K562 (cell line): Measurements from ENCODE around the gene FAM24A. TPM values are rescaled to one million over a fixed set of nuclear protein-coding genes. Genes with fewer than 3 reads are reported as not detected.
"Not testable (repeated sequence)": the region's sequence is repeated elsewhere in the genome, so short reads cannot be mapped to it uniquely, and the experiment has no call there.

Source experiments
- ATAC-seq: fragments of 200-7000 bp; cut with Tn5 transposase; 3 replicates; pipeline ENCODE4 v1.9.1; 2020; ENCODE audit warnings: moderate library complexity
- BruUV-seq: library from RNA; stranded (reverse); fragments of 400-500 nt; replicated peaks from 2 replicates; lab custom pipeline; 2021; lab: Mats Ljungman, UMichigan
- CTCF ChIA-PET: fragments of 300-600 bp; formaldehyde crosslinking; extraction: SDS; loops from one replicate; lab custom pipeline; 2021; ENCODE audit warnings: low intra/inter-chr PET ratio; lab: Yijun Ruan, JAX
- POLR2A ChIA-PET: fragments of 300-600, 350-650 bp; sonication (Branson Sonifier 250); formaldehyde crosslinking; extraction: SDS; loops from one replicate; lab custom pipeline; 2021; ENCODE audit warnings: antibody characterized with exemption, inconsistent platforms; lab: Yijun Ruan, JAX
- DNase-seq, 4 experiments: peaks; one replicate each; pipeline versions ENCODE4 v3.0.0 to v3.0.0-alpha.2; 2011 to 2018; ENCODE audit warnings: low spot score in 3 of 4, mixed read lengths in 3 of 4; ENCODE audit errors: extremely low read depth in 1 of 4
- FAIRE-seq: peaks from 2 replicates; lab custom pipeline; 2011; peaks lifted over from hg19 to GRCh38; lab: Jason Lieb, UNC
- H2AFZ ChIP-seq: 2 replicates; pipeline ENCODE4 v1.6.0; 2011; ENCODE audit warnings: low read depth, low read length, control low read depth, inconsistent platforms
- H3K27ac ChIP-seq: fragments of 200-600 bp; 3 replicates; pipeline ENCODE4 v1.8.0; 2011; ENCODE audit warnings: low read depth, mild to moderate bottlenecking, control low read depth, inconsistent platforms, low read length, moderate library complexity, mixed read lengths; ENCODE audit errors: extremely low read depth
- H3K27me3 ChIP-seq, 2 experiments: fragments of 300-600 bp in 1 of 2; 2 replicates in 1 of 2; 3 replicates in 1 of 2; pipeline versions ENCODE4 v1.6.0 to v1.8.0; 2011; ENCODE audit warnings: inconsistent platforms in 2 of 2, low read length in 2 of 2, mild to moderate bottlenecking in 1 of 2, mixed read lengths in 1 of 2, moderate library complexity in 1 of 2; ENCODE audit not compliant: control insufficient read depth in 2 of 2, insufficient read depth in 2 of 2
- H3K36me3 ChIP-seq: fragments of 300-600 bp; 3 replicates; pipeline ENCODE4 v1.8.0; 2011; ENCODE audit warnings: mild to moderate bottlenecking, low read length, inconsistent platforms; ENCODE audit not compliant: control insufficient read depth, insufficient read depth
- H3K4me1 ChIP-seq, 2 experiments: fragments of 200-600 bp in 1 of 2; replicated peaks in 1 of 2; 2 replicates in 1 of 2; 3 replicates in 1 of 2; pipeline versions ENCODE4 v1.5.1 to v1.8.0; 2011; ENCODE audit warnings: inconsistent platforms in 2 of 2, low read length in 2 of 2, mild to moderate bottlenecking in 1 of 2, mixed read lengths in 1 of 2, moderate library complexity in 1 of 2; ENCODE audit not compliant: control insufficient read depth in 2 of 2, insufficient read depth in 2 of 2
- H3K4me2 ChIP-seq: 2 replicates; pipeline ENCODE4 v1.6.1; 2011; ENCODE audit warnings: low read length, control low read depth, inconsistent platforms, mixed read lengths; ENCODE audit not compliant: insufficient read depth
- H3K4me3 ChIP-seq: fragments of 200-600 bp; sonication (generic), shearing (Covaris generic); 2 replicates; pipeline ENCODE4 v1.5.1; 2016; ENCODE audit warnings: control low read depth, inconsistent platforms
- H3K79me2 ChIP-seq: fragments of 200-600 bp; 3 replicates; pipeline ENCODE4 v1.8.0; 2011; ENCODE audit warnings: low read length, inconsistent platforms; ENCODE audit not compliant: control insufficient read depth, insufficient read depth
- H3K9ac ChIP-seq, 2 experiments: 2 replicates each; pipeline versions ENCODE4 v1.6.0 to v1.6.1; 2011; ENCODE audit warnings: low read depth in 2 of 2, low read length in 2 of 2, control low read depth in 1 of 2, inconsistent platforms in 1 of 2, mild to moderate bottlenecking in 1 of 2, mixed read lengths in 1 of 2; ENCODE audit not compliant: insufficient read depth in 1 of 2
- H3K9me1 ChIP-seq: one replicate; pipeline ENCODE4 v1.6.0; 2011; ENCODE audit warnings: inconsistent platforms, mild to moderate bottlenecking, low read length, moderate library complexity; ENCODE audit not compliant: control insufficient read depth, insufficient read depth
- H3K9me3 ChIP-seq: replicated peaks from 2 replicates; pipeline ENCODE4 v1.5.1; 2011; ENCODE audit warnings: low read depth, low read length, inconsistent platforms; ENCODE audit not compliant: control insufficient read depth, insufficient read depth
- H4K20me1 ChIP-seq: replicated peaks from 2 replicates; pipeline ENCODE4 v1.6.1; 2011; ENCODE audit warnings: low read length, inconsistent platforms, mixed read lengths; ENCODE audit not compliant: control insufficient read depth, insufficient read depth
- ZBTB40 ChIP-seq, 2 experiments: fragments of 450-650 bp in 1 of 2; sonication (generic) in 1 of 2; formaldehyde crosslinking in 1 of 2; IDR thresholded peaks; 2 replicates each; pipeline versions ENCODE4 v1.7.1 to v1.9.0; 2016 to 2022; ENCODE audit warnings: inconsistent platforms in 1 of 2, mild to moderate bottlenecking in 1 of 2, missing genetic modification reagents in 1 of 2
- WGBS: fragments of 100-300 bp; shearing (Covaris generic); methylation state at CpG from one replicate; pipeline ENCODE4 v1.1.6; 2016; ENCODE audit warnings: low coverage, mixed read lengths; ENCODE audit not compliant: insufficient coverage; ENCODE audit errors: missing lambda C conversion rate; 5-methylcytosine and 5-hydroxymethylcytosine counted together
- in situ Hi-C: fragments of 300-500 bp; cut with MboI; formaldehyde crosslinking; loops from 4 replicates; pipeline ENCODE4 v1.15.0; 2018; ENCODE audit warnings: inconsistent platforms, mixed read lengths
- intact Hi-C: fragments of 100-400 bp; cut with micrococcal nuclease; formaldehyde crosslinking; loops from 2 replicates; pipeline ENCODE4 v1.14.2; 2022
- polyA plus RNA-seq, 8 experiments: library from polyadenylated mRNA; depleted of rRNA in 4 of 8; stranded (reverse) in 5 of 8; unstranded in 3 of 8; fragments of >200 nt; fragmentation: Nextera tagmentation in 2 of 8; fragmentation: Illumina TruSeq in 1 of 8; extraction: Ambion mirVana in 2 of 8; extraction: Trizol in 1 of 8; gene quantifications; 2 replicates each; pipeline versions ENCODE4 v1.2.1 to v1.2.3, GENCODE V29; 2011 to 2014; ENCODE audit warnings: inconsistent platforms in 1 of 8, missing spikeins in 1 of 8
- total RNA-seq, 7 experiments: library from RNA; depleted of rRNA in 6 of 7; stranded (reverse); fragments of >200 nt in 6 of 7; fragmentation: Illumina TruSeq in 2 of 7; extraction: Trizol in 2 of 7; gene quantifications; 2 replicates each; pipeline versions ENCODE4 v1.2.1 to v1.2.3, GENCODE V29; 2011 to 2021; ENCODE audit warnings: low replicate concordance in 1 of 7

The FAM24A gene
- total and polyA plus RNA-seq, 9 of the 15 experiments (the other 6 are each of a cell fraction or from before 2014, with no cell fraction given), result not detected

GRCh38 chr10:122866757-122867482 lies 43.5 kb upstream of the FAM24A start:
- CTCF ChIA-PET; BruUV-seq; H3K27me3 ChIP-seq; DNase-seq; H3K4me1 ChIP-seq; intact Hi-C loops; H3K9ac ChIP-seq; H2AFZ ChIP-seq; H3K4me2 ChIP-seq; ATAC-seq; in situ Hi-C loops; FAIRE-seq; H3K36me3 ChIP-seq; H3K4me3 ChIP-seq; H3K9me3 ChIP-seq; H3K27ac ChIP-seq; H4K20me1 ChIP-seq; H3K9me1 ChIP-seq; TF ChIP-seq ZBTB40 (CRISPR knock-in tag; IDR thresholded peaks at IDR 0.05): not testable (repeated sequence)
- TF ChIP-seq ZBTB40 (IDR thresholded peaks at IDR 0.05), result 0 out of 2 replicates have a peak, but pooled peaks have one; percentile 28
- POLR2A ChIA-PET, result interaction anchor here (1.1 to 1.3 kb wide), 2 partner anchors 9 to 12 kb away, joined by 3 to 5 read pairs; no protein-coding TSS in a partner anchor
- peaks cover 46% of the 10 kb centered on the region for H3K79me2 ChIP-seq
- 75% methylated on average over 3 of the region's 3 CpGs for WGBS
